Right kidney (tissue), 1 donor: ENCODE measurements around the gene NF1.
"Not testable (repeated sequence)": the region's sequence is repeated elsewhere in the genome, so short reads cannot be mapped to it uniquely, and the experiment has no call there.

Experiments
- DNase-seq: peaks from one replicate; pipeline ENCODE4 v3.0.0-alpha.2; 2016

The NF1 gene

DNA sequence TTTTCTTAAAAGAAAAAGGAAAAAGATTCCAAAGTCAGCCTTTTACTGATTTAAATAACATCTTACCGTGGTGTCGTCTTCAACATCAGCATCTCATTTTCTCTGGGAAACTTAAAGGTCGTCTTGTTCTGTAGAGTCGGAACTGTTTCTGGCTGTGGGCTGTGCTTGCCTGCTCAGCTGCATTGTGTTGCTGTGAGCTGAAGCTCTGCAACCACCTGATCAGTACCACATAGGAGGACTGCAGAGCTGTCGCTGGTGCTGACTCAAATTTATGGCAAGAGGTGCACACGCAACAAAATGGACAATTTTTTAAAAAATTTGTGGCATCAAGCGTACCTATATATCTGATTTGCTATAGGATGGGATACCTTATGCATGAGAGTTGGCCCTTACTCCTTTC lies 202.3 kb downstream of the NF1 start, which contains the start of gene OMG:
Gene OMG (minus strand): TSS at position 150 of the 400 bp plus-strand sequence. CDS start 908 bp downstream, outside the sequence.
- DNase-seq = no peak

- no peak for DNase-seq
Measured at GRCh38 chr17:31299624-31300023, 204.8 kb downstream of the NF1 start.

DNA sequence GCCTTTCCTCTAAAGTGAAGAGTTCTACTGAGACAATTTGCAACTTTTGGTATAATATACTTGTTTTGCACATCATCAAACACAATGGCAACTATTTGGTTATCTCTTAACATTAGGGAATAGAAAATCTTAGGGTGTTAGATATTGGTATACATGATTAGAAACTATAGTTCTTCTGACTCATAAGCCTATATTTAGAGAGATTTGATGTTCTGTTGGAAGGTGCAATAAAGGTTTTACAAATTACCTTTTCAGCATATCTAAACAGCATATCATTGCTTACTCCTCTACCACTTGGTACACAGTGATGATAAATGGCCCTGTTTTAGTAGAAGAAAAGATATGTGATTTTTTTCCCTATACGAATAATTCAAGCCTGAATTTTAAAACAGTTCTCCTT lies 212.9 kb downstream of the NF1 start:
- DNase-seq = no peak

GRCh38 chr17:31308372-31309334 lies 213.9 kb downstream of the NF1 start:
- DNase-seq = no peak

DNA sequence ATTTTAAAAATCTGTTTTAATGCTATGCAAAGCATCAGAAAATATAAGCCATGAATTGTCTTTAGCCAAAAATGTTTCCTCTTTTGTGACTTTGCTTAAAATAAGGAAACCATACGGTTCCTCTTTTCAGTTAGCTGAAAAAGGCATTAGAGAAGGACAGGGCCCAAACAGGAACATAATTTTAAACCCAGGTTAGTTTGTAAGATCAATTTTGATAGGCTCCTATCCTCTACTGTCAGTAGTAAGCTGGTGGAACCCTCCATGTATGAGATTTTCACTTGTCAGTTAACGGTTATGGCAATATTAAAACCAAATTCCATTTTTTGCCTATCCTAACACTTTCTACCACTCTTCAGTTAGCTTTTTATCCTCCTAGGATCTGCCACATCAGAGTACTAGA lies 214.8 kb downstream of the NF1 start:
- no peak for DNase-seq

DNA sequence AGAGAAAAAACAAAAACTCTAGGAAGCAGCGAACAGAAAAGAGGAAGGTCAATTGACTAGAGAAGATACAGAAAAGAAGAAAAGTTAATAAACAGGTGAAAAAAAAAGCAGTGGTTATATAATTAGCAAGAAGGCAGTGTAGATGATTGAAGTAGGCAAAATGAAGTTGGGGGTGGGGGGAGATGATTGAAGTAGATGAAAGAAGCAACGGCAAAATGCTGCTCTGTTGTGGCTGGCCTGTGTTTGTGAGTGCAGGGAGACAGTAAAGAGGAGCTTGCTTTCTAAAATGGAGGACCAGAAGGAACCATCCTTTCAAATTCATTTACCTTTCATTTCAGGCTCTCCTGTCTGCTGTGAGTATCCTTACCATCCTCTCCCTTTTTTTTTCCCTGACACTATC lies 215.5 kb downstream of the NF1 start:
- no peak for DNase-seq

- DNase-seq = no peak
Measured at GRCh38 chr17:31310886-31311285, 216.1 kb downstream of the NF1 start.

GRCh38 chr17:31311526-31311925 lies 216.7 kb downstream of the NF1 start:
- DNase-seq = no peak

DNA sequence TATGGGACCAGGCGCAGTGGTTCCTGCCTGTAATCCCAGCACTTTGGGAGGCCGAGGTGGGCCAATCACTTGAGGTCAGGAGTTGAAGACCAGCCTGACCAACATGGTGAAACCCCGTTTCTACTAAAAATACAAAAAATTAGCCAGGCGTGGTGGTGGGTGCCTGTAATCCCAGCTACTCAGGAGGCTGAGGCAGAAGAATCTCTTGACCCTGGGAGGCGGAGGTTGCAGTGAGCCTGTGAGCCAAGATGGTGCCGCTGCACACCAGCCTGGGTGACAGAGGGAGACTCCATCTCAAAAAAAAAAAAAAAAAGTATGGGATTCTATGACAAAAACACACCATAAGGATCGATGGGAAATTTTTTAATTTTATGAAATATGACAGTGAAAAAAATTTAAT lies 217.4 kb downstream of the NF1 start:
- DNase-seq = not testable (repeated sequence)

DNA sequence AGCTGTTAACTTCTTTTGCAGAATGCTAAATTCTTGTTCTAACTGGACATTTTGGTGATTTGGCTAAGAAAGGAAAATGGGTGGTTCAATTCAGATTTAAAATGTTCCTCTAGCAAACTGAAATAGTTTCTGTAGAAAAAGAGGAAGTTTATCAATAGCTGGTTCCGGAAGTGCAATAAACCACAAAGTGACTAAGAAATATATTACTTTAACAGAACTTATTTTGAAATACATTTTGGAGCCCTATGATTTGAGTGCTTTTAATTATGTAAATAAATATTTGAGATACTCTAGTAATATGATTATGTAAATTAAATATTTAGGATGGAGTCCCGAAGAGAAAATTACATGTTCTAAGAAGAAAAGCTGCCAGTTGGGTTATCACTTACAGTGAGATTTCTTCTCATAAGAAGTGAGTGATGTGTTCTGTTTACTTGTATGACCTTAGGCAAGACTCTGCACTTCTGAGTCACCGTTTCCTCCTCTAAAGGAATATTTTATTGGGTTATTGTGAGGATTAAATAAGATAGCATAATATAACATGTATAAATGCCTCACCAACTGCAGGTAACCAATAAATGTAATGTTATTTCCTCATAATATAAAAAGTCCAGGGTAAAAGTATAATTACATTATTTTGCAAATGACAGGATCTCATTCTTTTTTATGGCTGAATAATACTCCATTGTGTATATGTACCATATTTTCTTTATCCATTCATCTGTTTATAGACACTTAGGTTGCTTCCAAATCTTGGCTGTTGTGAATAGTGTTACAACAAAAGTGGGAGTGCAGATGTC lies 219.4 kb downstream of the NF1 start, which contains the start of gene EVI2B:
Gene EVI2B (minus strand): TSS at position 73 of the 800 bp plus-strand sequence. CDS start 8,445 bp downstream, outside the sequence.
- DNase-seq = no peak

- DNase-seq = no peak
Measured at GRCh38 chr17:31314782-31315100, 220.0 kb downstream of the NF1 start.

DNA sequence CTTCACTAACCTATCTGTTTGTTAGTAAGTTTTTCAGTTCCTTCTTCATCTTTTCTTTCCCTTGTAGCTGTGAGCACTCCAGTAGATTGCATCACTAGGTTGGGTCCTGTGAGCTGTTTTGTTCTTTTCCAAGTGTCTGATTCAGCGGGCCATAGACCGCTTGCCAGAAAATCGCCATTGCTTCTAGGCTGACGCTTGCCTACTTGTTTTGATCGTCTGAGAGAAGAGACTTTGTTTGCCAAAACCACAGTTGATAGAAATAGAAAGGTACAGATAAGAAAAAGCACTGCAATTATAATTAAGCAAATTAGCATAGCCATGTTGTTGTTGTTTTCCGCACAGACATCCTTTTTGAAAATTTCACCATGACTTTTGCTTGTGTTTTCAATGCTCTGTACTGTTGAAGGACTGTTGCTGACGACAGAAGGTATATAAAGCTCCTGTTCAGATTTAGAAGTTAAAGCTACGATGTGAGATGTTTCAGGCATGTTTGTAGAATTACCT lies 223.6 kb downstream of the NF1 start:
- no peak for DNase-seq

GRCh38 chr17:31318851-31319661 lies 224.3 kb downstream of the NF1 start:
- no peak for DNase-seq

GRCh38 chr17:31320241-31320640 lies 225.5 kb downstream of the NF1 start:
- DNase-seq = no peak

GRCh38 chr17:31320791-31321190 lies 226.0 kb downstream of the NF1 start:
- no peak for DNase-seq

- DNase-seq = no peak
Measured at GRCh38 chr17:31321481-31321880, 226.7 kb downstream of the NF1 start, which contains the start of gene EVI2A. Gene EVI2A, minus strand, starts transcription at chr17:31321622. Its CDS starts 2,609 bp downstream, at chr17:31319013.

- DNase-seq = no peak
Measured at GRCh38 chr17:31321966-31322365, 227.2 kb downstream of the NF1 start.

DNA sequence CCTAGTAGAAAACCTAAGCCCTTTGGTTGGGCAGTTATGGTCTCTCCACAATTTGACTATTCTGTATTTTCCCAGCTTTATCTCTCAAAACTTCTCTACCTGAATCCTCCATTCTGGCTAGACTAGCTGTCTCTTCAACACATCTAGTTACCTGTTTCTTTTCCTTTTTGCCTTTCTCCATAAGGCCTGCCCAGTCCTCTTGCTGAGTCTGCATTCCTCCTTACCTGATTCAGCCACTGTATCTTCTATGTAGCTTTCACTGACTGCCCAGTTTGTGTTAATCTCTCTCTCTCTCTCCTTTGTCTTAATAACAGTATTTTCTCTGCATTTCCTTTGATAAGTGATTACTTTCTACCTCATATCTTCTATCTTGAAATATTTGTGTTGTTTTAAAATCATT lies 228.8 kb downstream of the NF1 start:
- no peak for DNase-seq

DNA sequence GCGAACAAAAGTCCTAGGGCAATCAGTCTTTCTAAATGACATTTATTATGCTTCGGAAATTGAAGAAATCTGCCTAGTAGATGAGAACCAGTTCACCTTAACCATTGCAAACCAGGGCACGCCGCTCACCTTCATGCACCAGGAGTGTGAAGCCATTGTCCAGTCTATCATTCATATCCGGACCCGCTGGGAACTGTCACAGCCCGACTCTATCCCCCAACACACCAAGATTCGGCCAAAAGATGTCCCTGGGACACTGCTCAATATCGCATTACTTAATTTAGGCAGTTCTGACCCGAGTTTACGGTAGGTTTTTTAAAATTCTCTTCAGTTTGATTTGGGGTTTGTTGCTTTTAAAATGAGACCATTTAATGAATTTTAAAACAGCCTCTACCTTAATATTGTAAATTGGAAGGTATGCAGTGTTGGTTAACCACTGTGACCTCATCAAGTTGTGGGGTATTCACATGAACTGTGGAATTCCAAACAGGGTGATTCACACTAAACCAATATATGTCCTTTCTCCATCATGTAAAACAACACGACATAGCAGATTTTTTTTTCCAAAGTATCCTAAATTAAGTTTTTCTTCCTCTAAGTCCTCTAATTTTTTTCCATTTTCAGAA lies 232.9 kb downstream of the NF1 start:
- DNase-seq = no peak

- DNase-seq = no peak
Measured at GRCh38 chr17:31328160-31328535, 233.4 kb downstream of the NF1 start.

- no peak for DNase-seq
Measured at GRCh38 chr17:31329221-31329620, 234.4 kb downstream of the NF1 start.
